HG03432 (cell line): ENCODE results near the gene CSPG5.

Source experiments
- ATAC-seq: cut with Tn5 transposase; IDR thresholded peaks from one replicate; pipeline ENCODE4 v1.9.1; 2021; ENCODE audit warnings: mild to moderate bottlenecking, moderate library complexity; ENCODE audit not compliant: unreplicated experiment

Gene CSPG5

GRCh38 chr3:47578691-47579632 is at the start of gene CSPG5:
CSPG5 (minus strand) TSS chr3:47578865; CDS start chr3:47578693, 172 bp downstream.
- ATAC-seq = peak; percentile 41

GRCh38 chr3:47628426-47628825 is 49.8 kb upstream of the CSPG5 start:
- no peak for ATAC-seq

- ATAC-seq = no peak
Observed at GRCh38 chr3:47622671-47623461, 44.2 kb upstream of the CSPG5 start.

- ATAC-seq = no peak
Observed at GRCh38 chr3:47617086-47618010, 38.7 kb upstream of the CSPG5 start.

- ATAC-seq = no peak
Observed at GRCh38 chr3:47614788-47615187, 36.1 kb upstream of the CSPG5 start.

- ATAC-seq = no peak
Observed at GRCh38 chr3:47613722-47614121, 35.1 kb upstream of the CSPG5 start.

- no peak for ATAC-seq
Observed at GRCh38 chr3:47612879-47613278, 34.2 kb upstream of the CSPG5 start.

- no peak for ATAC-seq
Observed at GRCh38 chr3:47612178-47612577, 33.5 kb upstream of the CSPG5 start.

- no peak for ATAC-seq
Observed at GRCh38 chr3:47611576-47611975, 32.9 kb upstream of the CSPG5 start.

- ATAC-seq = no peak
Observed at GRCh38 chr3:47610583-47610982, 31.9 kb upstream of the CSPG5 start.

- no peak for ATAC-seq
Observed at GRCh38 chr3:47607335-47607734, 28.7 kb upstream of the CSPG5 start.

- no peak for ATAC-seq
Observed at GRCh38 chr3:47606165-47606564, 27.5 kb upstream of the CSPG5 start.

- no peak for ATAC-seq
Observed at GRCh38 chr3:47605652-47606051, 27.0 kb upstream of the CSPG5 start.

- ATAC-seq = no peak
Observed at GRCh38 chr3:47604145-47604544, 25.5 kb upstream of the CSPG5 start.

GRCh38 chr3:47603332-47603731 is 24.7 kb upstream of the CSPG5 start:
- no peak for ATAC-seq

- no peak for ATAC-seq
Observed at GRCh38 chr3:47601281-47601680, 22.6 kb upstream of the CSPG5 start.

GRCh38 chr3:47594792-47595191 is 16.1 kb upstream of the CSPG5 start:
- no peak for ATAC-seq

GRCh38 chr3:47592066-47592795 is 13.6 kb upstream of the CSPG5 start:
- ATAC-seq = no peak

GRCh38 chr3:47590216-47590615 is 11.6 kb upstream of the CSPG5 start:
- no peak for ATAC-seq

- ATAC-seq = no peak
Observed at GRCh38 chr3:47588587-47588986, 9.9 kb upstream of the CSPG5 start.
